Measurements from ENCODE around the gene MX1. TPM values are rescaled to one million over a fixed set of nuclear protein-coding genes. Genes with fewer than 3 reads are reported as not detected.

MX1 gene
- total RNA-seq, 2 donors from 2014 or later = 7.3 to 17.7 TPM

- H3K27ac ChIP-seq = no peak overlapping the region
- H3K36me3 ChIP-seq = no peaks in the 10 kb centered on the region
- H3K4me1 ChIP-seq = no peaks in the 10 kb centered on the region
- TF ChIP-seq CTCF (IDR thresholded peaks at IDR 0.05) = no peak
- no peak overlapping the region for H3K9ac ChIP-seq (ENCODE audit: low read depth in 2 of 2, low read length in 2 of 2)
- DNase-seq = no peak
- H3K9me3 ChIP-seq = no peaks in the 10 kb centered on the region
- H3K4me3 ChIP-seq = no peak overlapping the region
- H3K27me3 ChIP-seq = no peaks in the 10 kb centered on the region
- intact Hi-C loops (cut with DNase I) = no loop called here
Measured at GRCh38 chr21:41442481-41443186, 16.6 kb downstream of the MX1 start.

GRCh38 chr21:41443562-41443961 lies 17.5 kb downstream of the MX1 start:
- Histone ChIP-seq H3K9me3 (no peaks in the 10 kb centered on the region), H3K27me3 (no peaks in the 10 kb centered on the region), H3K4me1 (no peaks in the 10 kb centered on the region), H3K9ac (ENCODE audit: low read depth in 2 of 2, low read length in 2 of 2) (no peak overlapping the region), H3K36me3 (no peaks in the 10 kb centered on the region), H3K4me3 (no peak overlapping the region), H3K27ac (no peak overlapping the region)
- no peak for DNase-seq
- TF ChIP-seq CTCF (IDR thresholded peaks at IDR 0.05) = no peak
- intact Hi-C loops (cut with DNase I) = no loop called here

- no peak for DNase-seq
- H3K36me3 ChIP-seq = no peaks in the 10 kb centered on the region
- no peak overlapping the region for H3K4me3 ChIP-seq
- no peaks in the 10 kb centered on the region for H3K27me3 ChIP-seq
- intact Hi-C loops (cut with DNase I) = no loop called here
- no peak overlapping the region for H3K27ac ChIP-seq
- no peak overlapping the region for H3K9ac ChIP-seq (ENCODE audit: low read depth in 2 of 2, low read length in 2 of 2)
- no peaks in the 10 kb centered on the region for H3K4me1 ChIP-seq
- H3K9me3 ChIP-seq = no peaks in the 10 kb centered on the region
- no peak for TF ChIP-seq CTCF (IDR thresholded peaks at IDR 0.05)
Measured at GRCh38 chr21:41444703-41445464, 18.8 kb downstream of the MX1 start.

GRCh38 chr21:41445465-41445862 lies 19.4 kb downstream of the MX1 start:
- no peak for TF ChIP-seq CTCF (IDR thresholded peaks at IDR 0.05)
- Histone ChIP-seq H3K4me3 (no peak overlapping the region), H3K4me1 (no peaks in the 10 kb centered on the region), H3K9me3 (no peaks in the 10 kb centered on the region), H3K27ac (no peak overlapping the region), H3K27me3 (no peaks in the 10 kb centered on the region), H3K36me3 (no peaks in the 10 kb centered on the region), H3K9ac (ENCODE audit: low read depth in 2 of 2, low read length in 2 of 2) (no peak overlapping the region)
- no peak for DNase-seq
- intact Hi-C loops (cut with DNase I) = no loop called here

GRCh38 chr21:41446586-41446985 lies 20.5 kb downstream of the MX1 start:
- Histone ChIP-seq H3K4me1 (no peaks in the 10 kb centered on the region), H3K36me3 (no peaks in the 10 kb centered on the region), H3K27ac (no peak overlapping the region), H3K27me3 (no peaks in the 10 kb centered on the region), H3K9ac (ENCODE audit: low read depth in 2 of 2, low read length in 2 of 2) (no peak overlapping the region), H3K4me3 (no peak overlapping the region), H3K9me3 (no peaks in the 10 kb centered on the region)
- DNase-seq = no peak
- intact Hi-C loops (cut with DNase I) = no loop called here
- no peak for TF ChIP-seq CTCF (IDR thresholded peaks at IDR 0.05)
